GM19467 (cell line): ENCODE measurements around the gene EAF1.
"Not testable (repeated sequence)": the region's sequence is repeated elsewhere in the genome, so short reads cannot be mapped to it uniquely, and the experiment has no call there.

Source experiments
- ATAC-seq: cut with Tn5 transposase; IDR thresholded peaks from one replicate; pipeline ENCODE4 v1.9.1; 2021; ENCODE audit warnings: mild to moderate bottlenecking, moderate library complexity; ENCODE audit not compliant: unreplicated experiment

Gene EAF1

GRCh38 chr3:15405448-15406050, 21.8 kb upstream of the EAF1 start:
- ATAC-seq = no peak

- ATAC-seq = no peak
Observed at GRCh38 chr3:15409239-15409638, 18.2 kb upstream of the EAF1 start.

GRCh38 chr3:15409774-15410173, 17.6 kb upstream of the EAF1 start:
- ATAC-seq = no peak

GRCh38 chr3:15410966-15411365, 16.4 kb upstream of the EAF1 start:
- ATAC-seq = not testable (repeated sequence)

GRCh38 chr3:15420871-15421270, 6.5 kb upstream of the EAF1 start:
- no peak for ATAC-seq

- no peak for ATAC-seq
Observed at GRCh38 chr3:15426579-15427118, 749 bp upstream of the EAF1 start.

- no peak for ATAC-seq
Observed at GRCh38 chr3:15427981-15428380, 583 bp downstream of the EAF1 start.

- ATAC-seq = no peak
Observed at GRCh38 chr3:15428539-15428938, 1.1 kb downstream of the EAF1 start.

GRCh38 chr3:15429080-15429479, 1.7 kb downstream of the EAF1 start:
- no peak for ATAC-seq

- ATAC-seq = no peak
Observed at GRCh38 chr3:15430624-15431023, 3.2 kb downstream of the EAF1 start.

GRCh38 chr3:15431256-15431837, 3.9 kb downstream of the EAF1 start:
- no peak for ATAC-seq

- no peak for ATAC-seq
Observed at GRCh38 chr3:15433531-15433930, 6.1 kb downstream of the EAF1 start.

- ATAC-seq = no peak
Observed at GRCh38 chr3:15434756-15435155, 7.4 kb downstream of the EAF1 start.

- ATAC-seq = no peak
Observed at GRCh38 chr3:15436246-15436645, 8.8 kb downstream of the EAF1 start.

- ATAC-seq = no peak
Observed at GRCh38 chr3:15438983-15439382, 11.6 kb downstream of the EAF1 start.

GRCh38 chr3:15439476-15439875, 12.1 kb downstream of the EAF1 start:
- no peak for ATAC-seq

- no peak for ATAC-seq
Observed at GRCh38 chr3:15440891-15441290, 13.5 kb downstream of the EAF1 start.

GRCh38 chr3:15443826-15444524, 16.6 kb downstream of the EAF1 start:
- ATAC-seq = no peak

- no peak for ATAC-seq
Observed at GRCh38 chr3:15449489-15450224, 22.3 kb downstream of the EAF1 start.

- no peak for ATAC-seq
Observed at GRCh38 chr3:15450438-15451215, 23.2 kb downstream of the EAF1 start.
